Omental fat pad (tissue), 4 donors: ENCODE data around the gene SLF2. TPM values are rescaled to one million over a fixed set of nuclear protein-coding genes. Genes with fewer than 3 reads are reported as not detected.

Experiments used
- ATAC-seq: fragments of 150-250 bp; one replicate; pipeline ENCODE4 v1.9.1; 2016; ENCODE audit warnings: mild to moderate bottlenecking, moderate library complexity; ENCODE audit not compliant: low FRiP score
- DNase-seq: peaks from one replicate; pipeline ENCODE4 v3.0.0-alpha.2; 2019; ENCODE audit warnings: low spot score
- CTCF ChIP-seq, 3 donors: fragments of 450-650 bp; IDR thresholded peaks; one replicate each; pipeline ENCODE4 v1.5.1; 2016 to 2017; ENCODE audit warnings: antibody characterized with exemption in 3 of 3, mild to moderate bottlenecking in 3 of 3, moderate library complexity in 2 of 3
- total RNA-seq, 4 donors: library from RNA; depleted of rRNA; stranded (reverse); fragments of >200 nt; gene quantifications; one replicate each; pipeline ENCODE4 v1.1.0, GENCODE V29; 2016

SLF2 gene
- total RNA-seq, 4 donors from 2014 or later, result 14.9 to 37.8 (median 21.9) TPM

- DNase-seq, result no peak
Observed at GRCh38 chr10:100980311-100980710, 67.5 kb downstream of the SLF2 start.

GRCh38 chr10:100980711-100981110, 67.9 kb downstream of the SLF2 start:
- DNase-seq, result no peak

More at GRCh38 chr10:100980311-100980710, 67.5 kb downstream of the SLF2 start:
- ATAC-seq, result no peak
- TF ChIP-seq CTCF (IDR thresholded peaks at IDR 0.05), result no peak

GRCh38 chr10:100981178-100981772, 68.5 kb downstream of the SLF2 start:
- ATAC-seq (no peak), DNase-seq (no peak)
- no peak for TF ChIP-seq CTCF (IDR thresholded peaks at IDR 0.05)

More at GRCh38 chr10:100980711-100981110, 67.9 kb downstream of the SLF2 start:
- TF ChIP-seq CTCF (IDR thresholded peaks at IDR 0.05), result no peak
- ATAC-seq, result no peak

- ATAC-seq, result no peak
- no peak for TF ChIP-seq CTCF (IDR thresholded peaks at IDR 0.05)
- no peak for DNase-seq
Observed at GRCh38 chr10:100982916-100983830, 70.4 kb downstream of the SLF2 start.

GRCh38 chr10:100983868-100984671, 71.3 kb downstream of the SLF2 start:
- no peak for DNase-seq
- no peak for ATAC-seq
- no peak for TF ChIP-seq CTCF (IDR thresholded peaks at IDR 0.05)

- ATAC-seq (no peak), DNase-seq (no peak)
- no peak for TF ChIP-seq CTCF (IDR thresholded peaks at IDR 0.05)
Observed at GRCh38 chr10:100984672-100985177, 72.0 kb downstream of the SLF2 start.
